NCI-H146 treated with DMSO at 0.1 percent for 48 hours (cell line): Measurements from ENCODE around the gene STX17.
"Not testable (repeated sequence)": the region's sequence is repeated elsewhere in the genome, so short reads cannot be mapped to it uniquely, and the experiment has no call there.

ENCODE experiments used
- DNase-seq: peaks from one replicate; lab custom pipeline; 2025; ENCODE audit not compliant: unreplicated experiment; lab: John Stamatoyannopoulos, UW

STX17 gene

DNA sequence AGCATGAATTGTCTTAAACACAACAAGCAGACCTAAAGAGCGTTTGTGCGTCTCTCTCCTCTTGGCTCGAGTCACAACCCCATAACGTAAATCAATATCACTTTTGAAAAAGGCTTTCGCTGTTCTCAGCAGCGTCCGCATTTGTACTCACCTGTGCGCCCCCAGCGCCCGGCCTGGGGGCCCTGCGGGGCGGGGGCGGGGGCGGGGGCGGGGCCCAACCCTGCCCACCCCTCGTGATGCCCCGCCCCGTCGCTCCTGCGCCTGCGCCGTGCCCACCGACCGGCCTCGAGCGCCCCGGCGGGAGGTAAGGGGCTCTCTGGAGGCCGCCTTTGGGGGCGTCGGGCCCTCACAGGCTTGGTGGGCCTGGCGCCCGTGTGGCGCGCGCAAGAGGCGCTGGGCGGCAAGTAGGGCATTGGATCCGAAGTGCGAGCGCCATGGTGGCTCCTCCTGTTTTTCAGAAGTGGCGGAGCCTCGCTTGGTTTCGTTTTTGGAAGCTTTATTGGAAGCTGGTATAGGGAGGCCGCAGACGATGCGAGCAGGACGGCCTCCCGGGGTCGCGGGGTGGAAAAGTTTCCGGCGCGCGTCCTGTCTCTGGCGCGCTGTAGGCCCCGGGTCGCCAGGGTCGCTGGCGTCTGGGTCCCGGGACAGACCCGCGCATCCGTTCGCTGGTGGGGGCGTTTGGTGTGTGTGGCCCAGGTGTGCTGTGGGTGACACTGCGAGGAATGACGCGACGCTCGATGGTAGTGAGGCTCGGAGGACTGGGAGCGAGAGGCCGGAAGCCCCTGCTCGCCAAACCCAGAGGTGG, at the start of gene STX17:
STX17 (plus strand) TSS at position 252 of the 805 bp plus-strand sequence. CDS start 8,586 bp downstream, outside the sequence.
- peak; percentile 48 for DNase-seq

DNA sequence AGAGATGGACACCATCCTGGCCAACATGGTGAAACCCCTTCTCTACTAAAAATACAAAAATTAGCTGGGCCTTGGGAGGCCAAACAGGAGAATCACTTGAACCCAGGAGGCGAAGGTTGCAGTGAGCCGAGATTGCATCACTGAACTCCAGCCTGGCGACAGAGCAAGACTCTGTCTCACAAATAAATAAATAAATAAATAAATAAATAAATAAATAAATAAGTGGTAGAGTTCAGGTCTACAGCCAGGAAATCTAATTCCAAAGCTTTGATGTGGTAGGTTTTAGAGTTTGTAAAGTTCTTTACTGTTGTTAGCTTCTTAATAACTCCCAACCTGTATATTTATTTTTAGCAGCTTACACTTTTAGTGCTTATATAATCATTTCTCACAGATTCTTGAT, 48.9 kb upstream of the STX17 start:
- not testable (repeated sequence) for DNase-seq

DNA sequence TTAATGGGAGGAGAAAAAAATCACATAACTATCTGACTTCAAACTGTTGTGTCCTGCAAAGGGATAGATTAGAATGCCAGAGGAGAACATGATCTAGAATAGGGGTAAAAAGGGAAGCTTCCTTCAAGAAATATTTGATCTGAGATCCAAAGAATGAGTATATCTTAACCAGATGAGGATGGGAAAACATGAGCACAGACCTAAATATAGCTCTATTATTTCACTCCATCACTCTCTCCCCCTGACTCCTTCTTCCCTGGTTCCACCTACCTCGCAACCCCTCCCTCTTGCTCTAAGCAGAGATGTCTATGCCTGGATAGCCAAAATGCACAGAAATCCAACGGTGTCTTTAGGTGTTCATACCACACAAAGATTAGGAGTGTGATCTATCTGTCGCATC, 48.4 kb upstream of the STX17 start:
- no peak for DNase-seq

DNA sequence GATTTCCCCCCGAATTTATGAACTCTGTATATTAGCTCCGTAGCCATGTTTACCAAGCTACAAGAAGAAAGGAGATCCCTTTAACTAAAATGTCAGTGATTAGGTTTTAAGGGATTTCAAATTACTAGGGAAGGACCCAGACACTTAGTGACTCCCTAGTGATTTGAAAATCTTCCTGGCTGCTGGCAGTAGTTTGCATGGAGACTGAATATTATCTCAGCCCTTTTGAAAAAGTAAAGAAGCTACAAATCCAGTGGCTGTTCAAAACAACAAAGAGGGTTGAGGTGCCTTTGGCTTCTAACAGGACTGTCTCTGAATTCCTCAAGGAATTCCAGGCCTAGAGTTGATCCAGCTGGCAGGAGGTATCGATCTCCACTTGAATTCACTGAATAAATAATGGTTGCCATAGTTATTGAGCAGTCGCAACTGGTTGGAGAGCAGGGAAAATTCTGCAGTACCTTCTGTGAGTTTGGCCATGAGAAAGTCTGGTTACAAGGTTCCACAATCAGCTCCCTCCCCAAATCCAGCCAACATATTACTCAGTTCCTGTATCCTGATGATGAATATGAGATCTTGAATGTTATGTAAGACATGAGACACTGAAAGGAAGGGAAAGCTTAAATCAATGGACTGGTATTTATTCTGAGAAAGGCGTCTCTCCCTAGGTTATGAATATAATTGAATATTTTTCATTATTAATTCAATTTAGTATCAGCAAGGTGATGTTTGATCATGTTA, 47.0 kb upstream of the STX17 start:
- DNase-seq = peak; percentile 62

DNA sequence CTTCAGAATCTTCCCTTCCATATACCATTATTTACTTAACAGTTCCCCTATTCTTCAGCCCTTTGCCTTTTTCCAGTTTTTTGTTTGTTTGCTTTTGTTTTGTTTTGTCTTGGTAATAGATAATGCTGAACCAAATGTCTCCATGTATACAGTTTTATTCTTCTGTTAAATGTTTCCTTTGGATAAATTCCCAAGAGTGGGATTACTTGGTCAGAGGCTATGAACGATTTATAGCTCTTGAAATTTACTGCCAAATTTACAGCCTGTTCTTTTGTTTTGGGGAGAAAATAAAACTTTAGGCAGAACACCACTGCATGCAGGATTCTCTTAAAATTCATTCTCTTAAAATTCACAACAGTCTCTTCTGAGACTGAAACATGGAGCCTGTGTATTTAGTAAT, 46.2 kb upstream of the STX17 start:
- DNase-seq = no peak

DNA sequence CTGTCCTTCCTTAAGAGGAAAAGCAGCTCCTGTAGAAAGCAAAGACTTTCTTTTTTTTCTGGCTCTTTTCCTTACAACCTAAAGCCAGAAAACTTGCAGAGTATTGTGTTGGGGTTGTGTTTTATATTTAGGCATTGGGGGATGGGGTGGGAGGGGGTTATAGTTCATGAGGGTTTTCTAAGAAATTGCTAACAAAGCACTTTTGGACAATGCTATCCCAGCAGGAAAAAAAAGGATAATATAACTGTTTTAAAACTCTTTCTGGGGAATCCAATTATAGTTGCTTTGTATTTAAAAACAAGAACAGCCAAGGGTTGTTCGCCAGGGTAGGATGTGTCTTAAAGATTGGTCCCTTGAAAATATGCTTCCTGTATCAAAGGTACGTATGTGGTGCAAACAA, 42.5 kb upstream of the STX17 start:
- no peak for DNase-seq

DNA sequence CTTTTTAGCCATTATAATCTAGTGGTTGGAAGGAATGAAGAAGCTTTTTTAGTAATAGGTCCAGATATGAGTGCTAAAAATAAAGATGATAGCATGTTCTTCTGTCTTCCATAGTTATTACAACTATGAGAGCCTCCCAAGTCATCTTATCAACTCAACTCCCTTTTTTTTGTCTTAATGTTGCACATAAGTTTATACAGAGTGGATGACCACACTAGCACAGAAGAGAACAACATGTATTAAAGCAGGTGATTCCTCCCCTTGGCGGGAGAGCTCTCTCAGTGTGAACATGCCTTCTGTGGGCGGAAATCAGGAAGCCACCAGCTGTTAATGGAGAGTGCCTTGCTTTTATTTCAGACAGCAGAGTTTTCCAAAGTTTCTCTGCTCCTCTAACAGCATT, 40.1 kb upstream of the STX17 start:
- no peak for DNase-seq

DNA sequence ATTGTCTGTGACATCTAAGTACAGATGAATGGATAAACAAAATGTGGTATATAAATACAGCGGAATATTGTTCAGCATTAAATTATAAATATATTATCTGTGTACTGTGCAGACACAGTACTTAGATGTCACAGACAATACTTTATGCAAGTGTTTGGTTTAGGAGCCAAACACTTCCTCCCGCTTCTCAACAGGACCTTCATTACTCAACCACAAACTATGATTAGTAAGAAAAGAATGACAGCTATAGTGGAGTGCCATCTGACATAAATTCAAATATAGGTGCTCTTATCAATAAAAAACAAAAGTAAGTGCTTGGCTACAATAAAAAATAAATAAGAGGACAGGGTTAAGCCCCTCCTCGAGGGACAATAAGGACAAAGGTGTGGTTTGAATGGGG, 38.9 kb upstream of the STX17 start:
- no peak for DNase-seq

DNA sequence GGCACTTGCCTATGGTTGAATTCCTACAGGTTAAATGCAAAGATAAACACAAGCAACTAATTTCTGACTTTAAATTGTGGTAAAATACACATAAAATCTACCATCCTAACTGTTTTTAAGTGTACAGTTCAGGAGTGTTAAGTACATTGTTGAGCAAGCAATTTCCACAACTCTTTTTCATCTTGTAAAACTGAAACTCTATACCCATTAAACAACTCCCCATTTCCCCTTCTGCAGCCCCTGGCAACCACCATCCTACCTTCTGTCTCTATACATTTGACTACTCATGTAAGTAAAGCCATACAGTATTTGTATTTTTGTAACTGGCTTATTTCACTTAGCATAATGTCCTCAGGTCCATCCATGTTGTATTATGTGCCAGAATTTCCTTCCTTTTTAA, 38.5 kb upstream of the STX17 start:
- DNase-seq = no peak

DNA sequence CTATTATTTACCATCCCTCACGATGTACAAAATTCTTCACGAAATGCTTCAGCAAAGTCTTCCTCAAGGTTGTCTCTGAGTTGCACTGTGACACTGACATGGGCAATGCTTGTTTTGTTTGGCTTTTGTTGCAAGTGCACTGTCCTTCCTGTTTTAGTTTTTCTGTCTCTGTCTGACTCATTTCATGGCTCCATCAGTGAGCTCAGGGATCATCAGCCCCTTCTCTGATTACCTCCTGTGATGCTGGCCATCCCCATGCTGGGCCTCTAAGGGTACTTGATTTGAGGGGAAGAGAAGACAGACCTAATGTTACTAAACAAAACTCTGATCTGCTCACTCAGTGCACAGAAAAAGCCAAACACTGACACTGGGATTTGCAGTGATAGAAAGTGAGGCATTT, 37.6 kb upstream of the STX17 start:
- DNase-seq = no peak

DNA sequence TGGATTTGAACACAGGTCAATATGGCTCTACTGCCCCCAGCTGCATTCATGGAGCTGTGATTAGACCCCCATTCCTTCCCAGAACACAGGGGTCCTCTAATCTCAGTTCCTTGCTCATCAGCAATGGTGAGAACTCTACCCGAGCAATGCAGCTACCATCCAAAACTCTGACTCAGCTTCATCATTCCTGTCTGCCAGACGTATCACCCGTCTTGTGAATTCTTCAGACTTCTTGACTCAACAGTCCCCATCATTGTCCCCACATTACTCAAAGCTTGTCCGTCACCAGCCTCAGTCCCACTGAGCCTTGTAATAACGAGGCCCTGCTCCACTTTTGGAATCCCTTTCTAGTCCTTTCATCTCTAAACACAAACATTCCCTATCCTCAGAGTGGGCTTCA, 36.3 kb upstream of the STX17 start:
- no peak for DNase-seq

DNA sequence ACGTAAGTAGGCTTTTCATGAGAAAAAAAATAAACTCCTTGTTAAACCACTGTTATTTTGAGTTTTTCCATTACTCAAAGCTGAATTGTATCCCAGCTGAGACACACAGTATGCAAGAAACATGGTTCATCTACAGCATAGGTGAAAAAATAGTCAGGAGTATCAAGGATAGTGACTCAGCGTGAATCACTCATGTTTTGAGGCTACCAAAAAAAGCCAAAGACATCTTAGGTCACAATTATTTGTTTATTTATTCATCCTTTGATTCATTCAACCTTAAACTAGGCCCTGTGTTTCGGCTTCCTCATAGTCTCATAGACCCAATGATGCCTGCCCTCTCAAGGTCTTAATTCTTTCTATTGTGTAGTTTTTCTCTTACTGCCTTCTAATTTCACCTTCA, 32.9 kb upstream of the STX17 start:
- no peak for DNase-seq

DNA sequence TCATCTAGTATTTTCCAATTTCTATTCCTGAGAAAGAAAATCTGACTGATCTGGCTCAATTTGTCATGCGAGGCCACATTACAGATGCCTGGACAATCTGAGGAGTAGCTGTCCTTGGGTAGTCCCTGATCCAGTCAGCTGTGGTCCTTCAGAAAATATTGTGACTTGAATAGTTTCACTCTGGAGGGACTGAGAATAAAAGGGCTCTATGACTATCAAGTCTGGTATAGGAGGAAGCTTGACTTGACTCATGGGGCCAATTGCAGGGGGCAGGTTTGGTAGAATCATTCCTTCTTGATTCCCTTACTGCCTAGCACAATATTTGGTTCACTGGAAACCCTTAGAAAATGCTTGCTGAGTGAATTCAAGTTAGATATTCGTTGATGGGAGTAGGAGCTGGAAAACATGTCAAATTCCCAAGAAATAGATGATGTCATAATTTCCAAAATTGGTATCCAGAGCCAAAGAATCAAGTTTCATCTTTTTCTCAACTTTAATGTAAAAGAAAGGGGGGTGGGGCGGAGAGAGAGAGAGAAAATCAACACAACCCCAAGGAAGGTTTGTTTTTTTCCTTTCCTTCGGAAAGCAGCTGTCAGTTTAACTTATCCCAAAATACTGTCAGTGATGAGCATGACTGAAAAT, 32.4 kb upstream of the STX17 start:
- DNase-seq = no peak

DNA sequence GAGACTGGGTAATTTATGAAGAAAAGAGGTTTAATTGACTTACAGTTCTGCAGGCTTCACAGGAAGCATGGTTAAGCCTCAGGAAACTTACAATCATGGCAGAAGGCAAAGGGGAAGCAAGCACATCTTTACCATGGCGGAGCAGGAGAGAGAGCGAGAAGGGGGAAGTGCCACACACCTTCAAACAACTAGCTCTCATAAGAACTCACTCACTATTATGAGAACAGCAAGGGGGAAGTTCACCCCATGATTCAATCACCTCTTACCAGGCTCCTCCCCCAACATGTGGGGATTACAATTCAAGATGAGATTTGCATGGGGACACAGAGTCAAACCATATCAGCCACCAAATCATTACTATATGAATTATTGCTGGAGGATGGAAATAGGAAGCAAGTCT, 30.3 kb upstream of the STX17 start:
- no peak for DNase-seq

DNA sequence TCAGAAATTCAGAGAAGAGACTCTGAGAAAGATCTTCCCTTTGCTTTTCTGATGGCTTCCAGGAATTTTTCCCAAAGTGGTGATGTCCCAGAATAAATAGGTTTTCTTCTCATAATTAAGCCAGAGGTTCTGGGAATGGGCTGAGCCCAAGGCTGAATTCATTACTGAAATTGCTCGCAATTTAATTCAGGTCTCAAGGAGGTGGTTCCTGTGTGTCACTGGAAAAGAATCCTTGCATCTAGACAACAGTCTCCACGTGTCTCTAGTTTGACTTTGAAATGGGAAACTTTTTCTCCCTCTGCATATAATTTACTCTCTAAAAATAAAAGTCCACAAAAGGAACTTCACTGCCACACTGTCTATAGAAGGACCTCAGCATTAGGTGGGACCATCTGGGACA, 27.8 kb upstream of the STX17 start:
- no peak for DNase-seq

DNA sequence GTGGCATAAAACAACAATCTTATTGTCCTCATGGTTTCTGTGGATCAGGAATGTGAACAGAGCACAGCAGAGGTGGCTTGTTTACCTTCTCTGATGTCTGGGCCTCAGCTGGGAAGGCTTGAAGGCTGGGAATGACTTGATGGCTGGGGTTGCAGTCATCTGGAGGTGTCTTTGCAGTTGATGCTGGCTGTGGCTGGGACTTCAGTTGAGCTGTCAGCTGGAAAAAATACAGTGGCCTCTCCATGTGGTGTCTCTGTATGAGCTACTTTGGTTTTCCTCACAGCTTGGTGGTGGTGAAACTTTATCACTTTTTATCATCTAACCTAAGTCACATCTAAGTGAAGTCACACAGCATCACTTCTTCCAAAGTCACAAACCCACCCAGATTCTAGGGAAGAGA, 24.7 kb upstream of the STX17 start:
- DNase-seq = no peak

DNA sequence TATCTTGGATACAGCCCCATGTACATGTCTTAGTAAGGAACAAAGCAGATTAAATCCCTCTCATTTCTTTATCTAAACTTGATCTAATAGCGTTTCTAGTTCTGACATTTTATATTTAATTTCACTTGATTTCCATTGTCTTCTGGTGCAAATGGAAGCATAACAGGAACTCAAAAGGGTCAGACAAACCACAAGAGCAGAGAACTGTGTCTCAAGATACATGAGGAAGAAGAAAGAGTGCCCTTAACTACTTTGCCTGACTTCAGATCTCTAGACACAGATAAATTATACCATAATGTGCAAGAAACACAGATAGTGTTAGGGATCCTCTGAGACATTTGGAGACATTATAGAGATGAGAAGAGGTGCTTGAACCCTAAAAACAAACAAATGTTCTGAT, 20.7 kb upstream of the STX17 start:
- no peak for DNase-seq

DNA sequence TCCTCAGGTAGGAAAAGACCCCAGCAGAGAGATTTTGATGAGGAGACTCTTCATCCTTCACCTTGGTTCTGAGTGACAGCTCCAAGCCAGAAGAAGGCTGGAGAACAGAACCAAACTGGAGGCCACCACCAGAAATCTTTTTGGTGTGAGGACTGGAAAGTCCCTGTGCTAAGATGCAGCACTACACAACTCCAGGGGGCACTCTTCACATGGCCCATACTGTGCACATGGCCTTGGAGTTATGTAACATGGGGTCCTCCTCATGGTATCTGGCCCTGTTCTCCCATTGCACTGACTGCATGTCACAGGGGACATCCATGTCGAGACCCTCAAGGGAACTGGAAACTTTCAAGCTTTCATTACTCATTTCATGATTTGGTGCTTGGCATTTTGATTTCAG, 17.3 kb upstream of the STX17 start:
- DNase-seq = no peak

DNA sequence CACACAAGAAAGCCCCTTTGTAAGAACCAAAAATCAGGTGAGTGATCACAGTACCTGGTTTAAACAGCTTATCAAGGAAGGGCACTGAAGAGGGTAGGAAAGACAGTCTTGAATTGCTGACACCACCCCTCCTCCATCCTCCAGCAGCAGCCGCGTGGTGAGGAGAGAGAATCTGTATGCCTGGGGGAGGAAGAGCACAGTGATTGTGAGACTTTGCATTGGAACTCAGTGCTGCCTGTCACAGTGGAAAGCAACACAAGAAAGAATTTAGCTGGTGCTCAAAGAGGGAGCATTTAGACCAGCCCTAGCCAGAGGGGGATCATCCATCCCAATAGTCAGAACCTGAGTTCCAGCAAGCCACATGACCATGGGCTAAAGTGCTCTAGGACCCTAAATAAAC, 11.6 kb upstream of the STX17 start:
- DNase-seq = no peak

DNA sequence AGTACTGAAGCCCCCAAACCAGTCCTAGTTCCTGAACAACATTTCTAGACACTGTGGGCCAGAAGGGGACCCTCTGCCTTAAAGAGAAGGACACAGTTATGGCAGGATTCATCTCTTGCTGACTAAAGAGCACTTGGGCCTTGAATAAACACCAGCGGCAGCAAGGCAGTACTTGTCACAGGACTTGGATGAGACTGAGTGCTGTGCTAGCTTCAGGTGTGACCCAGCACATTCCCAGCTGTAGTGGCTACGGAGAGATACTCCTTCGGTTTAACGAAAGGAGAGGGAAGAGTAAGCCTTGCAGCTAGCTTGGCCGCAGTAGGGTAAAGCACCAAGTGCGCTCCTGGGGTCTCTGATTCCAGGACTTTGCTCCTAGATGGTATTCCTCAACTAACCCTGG, 10.9 kb upstream of the STX17 start:
- DNase-seq = no peak

DNA sequence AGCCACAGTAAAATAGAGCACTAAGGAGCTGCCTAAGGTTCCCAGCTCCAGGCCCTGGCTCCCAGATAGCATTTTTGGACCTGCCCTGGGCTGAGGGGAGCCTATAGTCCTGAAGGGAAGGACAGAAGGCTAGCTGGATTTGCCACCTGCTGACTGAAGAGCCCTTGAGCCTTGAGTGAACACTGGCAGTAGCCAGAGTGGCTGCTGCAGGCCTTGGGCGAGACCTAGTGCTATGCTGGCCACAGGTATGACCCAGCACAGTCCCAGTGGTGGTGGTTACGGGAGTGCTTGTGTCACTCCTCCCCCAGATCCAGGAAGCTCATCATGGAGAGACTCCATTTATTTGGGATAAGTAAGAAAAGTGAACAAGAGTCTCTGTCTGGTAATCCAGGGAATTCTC, 10.3 kb upstream of the STX17 start:
- DNase-seq = no peak

DNA sequence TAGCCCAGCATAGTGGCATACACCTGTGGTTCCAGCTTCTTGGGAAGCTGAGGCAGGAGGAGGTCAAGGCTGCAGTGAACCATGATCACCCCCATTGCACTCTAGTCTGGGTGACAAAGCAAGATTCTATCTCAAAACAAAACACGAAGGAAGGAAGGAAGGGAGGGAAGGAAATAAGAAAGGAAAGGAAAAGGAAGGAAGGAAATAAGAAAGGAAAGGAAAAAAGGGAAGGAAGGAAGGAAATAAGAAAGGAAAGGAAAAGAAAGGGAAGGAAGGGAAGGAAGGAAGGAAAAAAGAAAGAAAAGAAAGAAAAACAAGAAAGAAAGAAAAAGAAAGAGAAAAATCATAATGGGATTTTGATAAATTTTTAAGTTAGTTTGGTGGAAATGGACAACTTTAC, 3.1 kb upstream of the STX17 start:
- DNase-seq = no peak
